Heart left ventricle (tissue), 16 donors: ENCODE data around the gene GNAQ. TPM values are rescaled to one million over a fixed set of nuclear protein-coding genes. Genes with fewer than 3 reads are reported as not detected.

ENCODE experiments used
- ATAC-seq, 4 donors: fragments of 200-7000 bp; cut with Tn5 transposase; one replicate each; pipeline ENCODE4 v1.9.1; 2020 to 2022; ENCODE audit warnings: moderate library complexity in 4 of 4, mild to moderate bottlenecking in 3 of 4, moderate number of reproducible peaks in 1 of 4
- DNase-seq, 5 donors: peaks; one replicate each; pipeline ENCODE4 v3.0.0-alpha.2; 2020
- H3K27ac ChIP-seq, 12 donors: fragments of 200-600 bp; sonication (generic) in 4 of 12; one replicate each; pipeline versions ENCODE4 v1.5.0 to v1.8.0; 2016 to 2022; ENCODE audit warnings: mild to moderate bottlenecking in 2 of 12
- H3K27me3 ChIP-seq, 9 donors: fragments of 200-600 bp; sonication (generic) in 2 of 9; one replicate each; pipeline versions ENCODE4 v1.5.1 to v1.8.0; 2016 to 2022; ENCODE audit warnings: mild to moderate bottlenecking in 3 of 9
- H3K36me3 ChIP-seq, 9 donors: fragments of 200-600 bp; sonication (generic) in 2 of 9; one replicate each; pipeline versions ENCODE4 v1.5.0 to v1.8.0; 2018 to 2022; ENCODE audit warnings: mild to moderate bottlenecking in 2 of 9
- H3K4me1 ChIP-seq, 12 donors: fragments of 200-600 bp; sonication (generic) in 4 of 12; one replicate each; pipeline versions ENCODE4 v1.5.0 to v1.8.0; 2016 to 2022; ENCODE audit warnings: mild to moderate bottlenecking in 3 of 12
- H3K4me3 ChIP-seq, 12 donors: fragments of 200-600 bp; sonication (generic) in 4 of 12; one replicate each; pipeline versions ENCODE4 v1.5.0 to v1.8.0; 2017 to 2022; ENCODE audit warnings: mild to moderate bottlenecking in 9 of 12, moderate library complexity in 4 of 12
- H3K9me3 ChIP-seq, 12 donors: fragments of 200-600 bp; sonication (generic) in 4 of 12; one replicate each; pipeline versions ENCODE4 v1.5.0 to v1.8.0; 2016 to 2022; ENCODE audit warnings: mild to moderate bottlenecking in 1 of 12
- CTCF ChIP-seq, 12 donors: fragments of 200-600 bp; sonication (generic) in 4 of 12; IDR thresholded peaks; one replicate each; pipeline versions ENCODE4 v1.5.0 to v1.8.0; 2018 to 2022; ENCODE audit warnings: antibody characterized with exemption in 12 of 12, mild to moderate bottlenecking in 5 of 12
- POLR2A ChIP-seq, 2 donors: fragments of 450-650 bp; IDR thresholded peaks; one replicate each; pipeline ENCODE4 v1.6.1; 2017; ENCODE audit warnings: antibody characterized with exemption in 2 of 2, mild to moderate bottlenecking in 2 of 2, moderate library complexity in 2 of 2
- WGBS, 4 donors: extraction: QIAGEN DNeasy Blood & Tissue Kit in 2 of 4; methylation state at CpG; one replicate each; pipeline versions ENCODE4 v1.1.5 to v1.1.7; 2013 to 2018; 5-methylcytosine and 5-hydroxymethylcytosine counted together
- intact Hi-C, 10 donors: fragments of 100-400 bp; cut with DNase I; formaldehyde crosslinking; loops; one replicate each; pipeline versions ENCODE4 v1.11.1 to v1.14.2; 2022
- polyA plus RNA-seq, 2 donors: library from polyadenylated mRNA; stranded (reverse); fragments of 200-250 nt; gene quantifications; one replicate each; pipeline ENCODE4 v1.2.3, GENCODE V29; 2013
- total RNA-seq, 9 donors: library from RNA; depleted of rRNA in 2 of 9; stranded (reverse); fragments of >200 nt in 2 of 9; fragmentation: NEBNext Ultra II Directional in 3 of 9; extraction: Animal tissue kit (Norgen Biotek cat#: 25700) in 3 of 9; gene quantifications; one replicate each; pipeline versions ENCODE4 v1.1.0 to v1.2.4, GENCODE V29; 2016 to 2023
- donor health status: ischemic (EF 13 %, LVEDD 7.1; RV severe dilation, severe dysfunction).
- donor health status: healthy with polysubstance abuse.
- donor health status: DM: no; HTN: yes; CAD: no.
- donor health status: DM: no; HTN: no; CAD: no.
- donor health status: ischemic (EF 25% LVEDD 6.9; RV normal size, moderate dysfunction).
- donor health status: ischemic (EF 25% LVEDD 5.7; RV mildly dilated, moderate dysfunction).
- donor health status: healthy.
- donor health status: DM: yes; HTN: yes; CAD: no.
- donor health status: ischemic (EF 35%, LVEDD 5.7; RV mildly dilated, moderate dysfunction).
- donor health status: nonischemic (EF 11% LVEDD 7.7; RV severe dilation, severe dysfunction).
- donor health status: DM: yes; HTN: yes; CAD: no.
- donor health status: PGD.
- donor health status: ischemic (EF 29% LVEDD 5.4; RV normal size, mild dysfunction).
- donor health status: nonischemic (EF 23%, LVEDD 6.1; RV moderate dilation, normal function).

GNAQ gene
- total and polyA plus RNA-seq, 11 donors = 4.8 to 34.1 (median 11.3) TPM

- peak overlapping the region in 6 of 12 donors; percentile 31 to 75 (median 60) for H3K27ac ChIP-seq
- peaks cover 0 to 7% (median 0%) of the 10 kb centered on the region in 12 donors for H3K4me1 ChIP-seq
- ATAC-seq = peak in 3 of 4 donors; percentile 47 to 66 (median 54)
- no peaks in the 10 kb centered on the region for H3K27me3 ChIP-seq
- TF ChIP-seq POLR2A (IDR thresholded peaks at IDR 0.05) (no peak), CTCF (IDR thresholded peaks at IDR 0.05) (peak in 1 of 12 donors; percentile 2)
- WGBS, 4 donors = 75 to 82% (median 79%) methylated on average over 10 of the region's 10 CpGs
- H3K9me3 ChIP-seq = no peaks in the 10 kb centered on the region
- H3K4me3 ChIP-seq = no peak overlapping the region
- intact Hi-C loops = no loop called here
- no peak for DNase-seq
- H3K36me3 ChIP-seq = no peaks in the 10 kb centered on the region
Observed at GRCh38 chr9:77673941-77674791, 357.4 kb downstream of the GNAQ start.

GRCh38 chr9:77672183-77672582 is 359.4 kb downstream of the GNAQ start:
- 76 to 82% (median 77%) methylated on average over 4 of the region's 4 CpGs for WGBS, 4 donors
- no peak for TF ChIP-seq POLR2A (IDR thresholded peaks at IDR 0.05)
- TF ChIP-seq CTCF (IDR thresholded peaks at IDR 0.05) = no peak
- H3K9me3 ChIP-seq = no peaks in the 10 kb centered on the region
- no peak overlapping the region for H3K4me3 ChIP-seq
- ATAC-seq (no peak), DNase-seq (no peak)
- H3K27me3 ChIP-seq = no peaks in the 10 kb centered on the region
- intact Hi-C loops = no loop called here
- H3K36me3 ChIP-seq = no peaks in the 10 kb centered on the region
- H3K27ac ChIP-seq = peak overlapping the region in 2 of 12 donors; percentile 13 to 32
- peaks cover 0 to 7% (median 0%) of the 10 kb centered on the region in 12 donors for H3K4me1 ChIP-seq

GRCh38 chr9:77667151-77667550 is 364.5 kb downstream of the GNAQ start:
- Histone ChIP-seq H3K4me3 (no peak overlapping the region), H3K27ac (no peak overlapping the region), H3K27me3 (no peaks in the 10 kb centered on the region), H3K9me3 (no peaks in the 10 kb centered on the region), H3K36me3 (no peaks in the 10 kb centered on the region), H3K4me1 (peaks cover 0 to 13% (median 2%) of the 10 kb centered on the region in 12 donors)
- intact Hi-C loops = no loop called here
- TF ChIP-seq CTCF (IDR thresholded peaks at IDR 0.05) = no peak
- no peak for TF ChIP-seq POLR2A (IDR thresholded peaks at IDR 0.05)
- WGBS, 4 donors = 95 to 100% (median 98%) methylated on average over 1 of the region's 1 CpG
- ATAC-seq = no peak
- DNase-seq = no peak

Other genes starting within 250 kb of the GNAQ start
- 1 to 10 TPM; 1.9 to 8.2 (median 3.4) TPM for gene CEP78, start 204.3 kb upstream of the GNAQ start, total RNA-seq
- gene CEP78, start 204.3 kb upstream of the GNAQ start, polyA plus RNA-seq = 1 to 10 TPM; 1.1 to 3.3 TPM